Muscle layer of colon (tissue), 2 donors: Measurements from ENCODE around the gene AOPEP.

ENCODE experiments used
- H3K27ac ChIP-seq: one replicate; pipeline ENCODE4 v1.7.0; 2013; ENCODE audit warnings: low read depth, mild to moderate bottlenecking, low read length, moderate library complexity
- H3K27me3 ChIP-seq, 2 donors: one replicate each; pipeline ENCODE4 v1.7.0; 2013; ENCODE audit warnings: low read length in 2 of 2, mild to moderate bottlenecking in 2 of 2; ENCODE audit not compliant: insufficient read depth in 2 of 2, control insufficient read depth in 1 of 2
- H3K36me3 ChIP-seq: one replicate; pipeline ENCODE4 v1.7.0; 2013; ENCODE audit warnings: mild to moderate bottlenecking, low read length; ENCODE audit not compliant: insufficient read depth
- H3K4me1 ChIP-seq: one replicate; pipeline ENCODE4 v1.7.0; 2013; ENCODE audit warnings: mild to moderate bottlenecking, low read length; ENCODE audit not compliant: insufficient read depth
- H3K4me3 ChIP-seq, 2 donors: one replicate each; pipeline ENCODE4 v1.7.0; 2013; ENCODE audit warnings: low read length in 2 of 2, low read depth in 1 of 2, mild to moderate bottlenecking in 1 of 2, moderate library complexity in 1 of 2
- H3K9ac ChIP-seq: one replicate; pipeline ENCODE4 v1.7.0; 2013; ENCODE audit warnings: low read length
- H3K9me3 ChIP-seq: one replicate; pipeline ENCODE4 v1.7.0; 2013; ENCODE audit warnings: mild to moderate bottlenecking, low read length
- donor health status: abdominal sarcoma.
- donor health status: Adenocarcinoma of cecum.

Gene AOPEP

GRCh38 chr9:94720846-94721549, 5.5 kb upstream of the AOPEP start:
- Histone ChIP-seq H3K4me3 (no peak overlapping the region), H3K9ac (no peak overlapping the region), H3K36me3 (no peaks in the 10 kb centered on the region), H3K27ac (no peak overlapping the region), H3K9me3 (no peaks in the 10 kb centered on the region), H3K4me1 (peaks cover 2% of the 10 kb centered on the region), H3K27me3 (no peaks in the 10 kb centered on the region)

- Histone ChIP-seq H3K9me3 (no peaks in the 10 kb centered on the region), H3K27ac (no peak overlapping the region), H3K4me1 (peaks cover 4% of the 10 kb centered on the region), H3K4me3 (no peak overlapping the region), H3K36me3 (no peaks in the 10 kb centered on the region), H3K27me3 (no peaks in the 10 kb centered on the region), H3K9ac (no peak overlapping the region)
Observed at GRCh38 chr9:94721754-94722153, 4.7 kb upstream of the AOPEP start.

- Histone ChIP-seq H3K27ac (no peak overlapping the region), H3K9me3 (no peaks in the 10 kb centered on the region), H3K9ac (no peak overlapping the region), H3K36me3 (no peaks in the 10 kb centered on the region), H3K4me1 (peaks cover 9% of the 10 kb centered on the region), H3K4me3 (no peak overlapping the region), H3K27me3 (no peaks in the 10 kb centered on the region)
Observed at GRCh38 chr9:94725293-94725692, 1.2 kb upstream of the AOPEP start.

GRCh38 chr9:94728719-94729118, 2.2 kb downstream of the AOPEP start:
- no peak overlapping the region for H3K27ac ChIP-seq
- peaks cover 9% of the 10 kb centered on the region for H3K4me1 ChIP-seq
- no peaks in the 10 kb centered on the region for H3K9me3 ChIP-seq

DNA sequence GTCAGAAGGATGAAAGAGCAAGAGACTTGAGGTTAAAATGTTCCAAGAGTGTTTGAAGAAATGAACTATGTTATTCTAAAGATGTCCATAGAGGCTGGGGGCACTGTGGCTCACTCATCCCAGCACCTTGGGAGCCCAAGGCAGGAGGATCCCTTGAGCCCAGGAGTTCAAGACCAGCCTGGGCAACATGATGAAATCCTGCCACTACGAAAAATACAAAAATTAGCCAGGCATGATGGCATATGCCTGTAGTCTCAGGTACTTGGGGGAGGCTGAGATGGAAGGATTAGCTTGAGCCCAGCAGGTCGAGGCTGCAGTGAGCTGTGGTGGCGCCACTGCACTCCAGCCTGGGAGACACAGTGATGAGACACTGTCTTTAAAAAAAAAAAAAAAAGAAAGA, 2.7 kb downstream of the AOPEP start:
- H3K27ac ChIP-seq, result no peak overlapping the region
- H3K4me1 ChIP-seq, result peaks cover 9% of the 10 kb centered on the region
- no peaks in the 10 kb centered on the region for H3K36me3 ChIP-seq
- no peaks in the 10 kb centered on the region for H3K9me3 ChIP-seq
- no peak overlapping the region for H3K4me3 ChIP-seq
- no peak overlapping the region for H3K9ac ChIP-seq
- no peaks in the 10 kb centered on the region for H3K27me3 ChIP-seq

More at GRCh38 chr9:94728719-94729118, 2.2 kb downstream of the AOPEP start:
- no peaks in the 10 kb centered on the region for H3K27me3 ChIP-seq
- no peak overlapping the region for H3K4me3 ChIP-seq
- H3K9ac ChIP-seq, result no peak overlapping the region
- H3K36me3 ChIP-seq, result no peaks in the 10 kb centered on the region

DNA sequence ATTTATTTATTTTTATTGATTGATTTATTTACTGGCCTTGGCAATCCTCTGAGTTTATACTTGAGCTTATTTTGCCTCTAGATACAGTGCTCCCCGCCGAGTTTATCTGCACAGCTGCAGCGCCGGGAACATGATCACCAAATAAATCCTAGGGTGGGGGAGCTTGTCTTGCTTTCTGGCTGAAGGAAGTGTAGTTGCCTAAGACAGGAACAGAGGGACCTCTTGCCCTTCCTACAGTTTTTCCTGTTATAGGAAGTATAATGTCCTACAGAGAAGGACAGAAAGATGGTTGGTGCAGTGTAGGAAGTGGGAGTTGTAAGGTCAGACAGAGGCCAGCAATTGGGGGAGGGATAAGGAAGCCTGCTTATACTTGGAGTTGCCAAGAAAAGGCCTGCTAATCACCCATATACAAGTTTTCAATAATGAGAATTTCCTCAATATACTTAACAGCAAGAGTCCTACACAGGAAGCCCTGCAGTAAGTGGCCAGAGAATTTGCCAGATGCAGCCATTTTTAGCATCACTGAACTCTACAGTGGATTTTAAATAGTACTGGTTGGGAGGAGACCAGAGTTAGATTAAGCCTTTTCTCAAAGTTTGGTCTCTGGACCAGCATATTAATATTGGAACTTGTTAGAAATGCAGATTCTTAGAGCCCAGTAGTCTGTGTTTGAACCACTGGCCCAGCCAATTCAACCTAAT, 7.7 kb downstream of the AOPEP start:
- Histone ChIP-seq H3K9ac (no peak overlapping the region), H3K27ac (no peak overlapping the region)

GRCh38 chr9:94736759-94737158, 10.3 kb downstream of the AOPEP start:
- H3K27me3 ChIP-seq, result no peaks in the 10 kb centered on the region
- no peak overlapping the region for H3K9ac ChIP-seq
- H3K27ac ChIP-seq, result no peak overlapping the region
- H3K4me3 ChIP-seq, result no peak overlapping the region
- no peaks in the 10 kb centered on the region for H3K9me3 ChIP-seq
- H3K36me3 ChIP-seq, result no peaks in the 10 kb centered on the region
- H3K4me1 ChIP-seq, result no peaks in the 10 kb centered on the region

More for the DNA sequence above, 7.7 kb downstream of the AOPEP start:
- Histone ChIP-seq H3K9me3 (no peaks in the 10 kb centered on the region), H3K36me3 (no peaks in the 10 kb centered on the region), H3K4me3 (no peak overlapping the region), H3K4me1 (no peaks in the 10 kb centered on the region), H3K27me3 (no peaks in the 10 kb centered on the region)

DNA sequence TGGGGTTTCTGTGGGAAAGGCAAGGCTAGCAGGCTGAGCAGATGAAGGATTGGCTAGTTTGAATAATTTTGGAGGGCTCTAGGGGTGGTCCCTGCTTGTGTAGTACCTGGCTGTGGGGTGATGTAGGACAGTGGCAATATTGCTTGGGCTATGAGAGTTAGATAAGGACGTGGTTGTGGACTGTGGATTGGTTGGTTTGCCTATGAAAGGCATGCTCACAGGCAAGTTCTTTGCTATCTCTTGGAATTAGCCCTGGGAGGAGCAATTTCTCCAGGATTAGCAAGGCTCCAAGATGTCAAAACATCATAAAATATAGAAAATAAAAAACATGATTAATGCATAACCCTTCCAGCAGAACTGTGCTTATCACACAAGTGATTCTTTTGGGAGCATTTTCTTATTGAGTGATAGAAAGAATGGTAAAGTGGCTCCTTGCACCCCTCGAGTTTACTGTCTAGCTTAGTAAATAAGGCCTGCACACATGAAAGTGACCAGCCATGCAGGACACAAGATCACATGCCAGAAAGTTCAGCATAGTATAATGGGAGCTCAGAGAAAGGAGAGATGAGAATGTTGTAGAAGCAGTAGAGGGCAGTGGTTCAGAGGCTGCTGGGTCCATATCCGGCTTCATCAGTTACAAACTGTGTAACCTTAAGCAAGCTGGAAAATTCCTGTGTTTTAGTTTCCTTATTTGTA, 13.8 kb downstream of the AOPEP start:
- no peak overlapping the region for H3K27ac ChIP-seq

DNA sequence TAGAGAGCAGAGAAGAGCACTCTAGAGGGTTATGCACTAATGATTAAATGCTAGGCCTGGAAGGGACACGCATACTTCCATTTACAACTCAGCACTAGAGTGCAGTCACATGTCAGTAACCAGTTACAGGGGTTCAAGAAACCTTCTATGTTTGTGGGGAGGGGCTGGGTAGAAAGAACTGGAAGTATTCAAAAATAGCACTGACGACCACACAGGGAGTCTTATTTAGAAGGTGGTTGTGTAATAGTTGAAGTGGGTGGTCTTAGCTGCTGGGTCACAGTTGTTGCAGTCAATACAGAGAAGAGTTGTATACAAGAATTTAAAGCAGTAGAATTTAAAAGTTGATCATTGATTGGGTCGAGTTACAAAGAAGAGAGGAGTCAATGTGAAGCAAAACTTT, 15.4 kb downstream of the AOPEP start:
- Histone ChIP-seq H3K4me1 (no peaks in the 10 kb centered on the region), H3K4me3 (no peak overlapping the region), H3K9me3 (no peaks in the 10 kb centered on the region), H3K27ac (no peak overlapping the region), H3K9ac (no peak overlapping the region), H3K27me3 (no peaks in the 10 kb centered on the region), H3K36me3 (no peaks in the 10 kb centered on the region)

More for the DNA sequence above, 13.8 kb downstream of the AOPEP start:
- Histone ChIP-seq H3K36me3 (no peaks in the 10 kb centered on the region), H3K9ac (no peak overlapping the region), H3K4me3 (no peak overlapping the region), H3K9me3 (no peaks in the 10 kb centered on the region), H3K27me3 (no peaks in the 10 kb centered on the region), H3K4me1 (no peaks in the 10 kb centered on the region)

DNA sequence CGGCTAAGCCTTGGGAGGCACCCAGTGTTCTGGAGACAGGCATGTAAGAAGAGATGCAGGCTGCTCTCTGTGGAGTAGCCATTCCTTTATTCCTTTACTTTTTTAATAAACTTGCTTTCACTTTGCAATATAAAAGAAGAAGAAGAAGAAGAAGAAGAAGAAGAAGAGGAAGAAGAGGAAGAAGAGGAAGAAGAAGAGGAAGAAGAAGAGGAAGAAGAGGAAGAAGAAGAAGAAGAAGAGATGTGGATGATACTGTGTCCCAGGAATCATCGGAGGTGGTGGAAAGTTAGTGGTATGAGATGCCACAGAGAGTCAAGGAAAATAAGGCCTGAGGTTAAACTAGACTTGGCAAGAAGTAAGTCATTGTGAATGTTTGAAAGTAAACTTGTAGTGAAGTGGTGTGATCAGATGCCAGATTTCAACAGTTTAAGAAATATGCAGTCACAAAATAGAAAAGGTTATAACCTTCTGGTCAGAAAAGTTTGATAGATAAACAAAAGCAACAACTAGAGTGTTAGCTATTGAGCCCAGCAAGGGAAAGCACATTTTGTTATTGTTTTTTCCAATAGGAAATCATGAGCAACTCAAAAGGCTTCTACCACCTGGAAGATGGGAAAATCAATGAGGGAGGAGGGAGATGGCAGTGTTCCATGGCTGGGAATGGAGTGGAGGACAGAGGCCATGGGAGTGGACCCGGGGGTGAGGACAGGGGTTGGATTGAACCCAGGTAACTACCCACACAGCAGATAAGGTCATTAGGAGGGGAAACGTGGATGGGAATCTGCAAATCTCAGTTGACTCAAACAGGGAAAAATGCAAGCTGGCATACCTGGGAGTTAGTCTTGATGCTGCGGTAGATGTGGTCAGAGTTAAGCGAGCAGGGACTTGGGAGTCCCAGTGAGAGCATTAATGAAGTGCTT, 16.8 kb downstream of the AOPEP start:
- no peaks in the 10 kb centered on the region for H3K4me1 ChIP-seq
- no peaks in the 10 kb centered on the region for H3K27me3 ChIP-seq
- no peak overlapping the region for H3K27ac ChIP-seq
- no peaks in the 10 kb centered on the region for H3K9me3 ChIP-seq
- H3K4me3 ChIP-seq, result no peak overlapping the region
- no peaks in the 10 kb centered on the region for H3K36me3 ChIP-seq
- H3K9ac ChIP-seq, result no peak overlapping the region
